Keratinocyte (primary cell): ENCODE data around the gene PACSIN2.

Experiments
- CTCF ChIP-seq, 3 experiments: IDR thresholded peaks in 1 of 3; conservative IDR thresholded peaks in 1 of 3; optimal IDR thresholded peaks in 1 of 3; 2 replicates in 2 of 3; 3 replicates in 1 of 3; pipeline versions ENCODE3 to v1.5.1; 2011; ENCODE audit warnings: low read length in 3 of 3, mild to moderate bottlenecking in 3 of 3, moderate library complexity in 2 of 3, control low read depth in 1 of 3, inconsistent platforms in 1 of 3; ENCODE audit not compliant: insufficient read depth in 2 of 3; ENCODE audit errors: extremely low read depth in 1 of 3
- EZH2 ChIP-seq: IDR thresholded peaks from one replicate; pipeline ENCODE4 v1.6.1; 2012; ENCODE audit warnings: inconsistent platforms, mild to moderate bottlenecking, low read length, moderate library complexity

GRCh38 chr22:43008509-43008908, 6.4 kb downstream of the PACSIN2 start:
- TF ChIP-seq EZH2 (no peak), CTCF (optimal IDR thresholded peaks at IDR 0.05 in 1 of 3, IDR thresholded peaks at IDR 0.05 in 1 of 3, conservative IDR thresholded peaks at IDR 0.05 in 1 of 3; ENCODE audit: extremely low read depth in 1 of 3, insufficient read depth in 2 of 3, low read length in 3 of 3) (no peak)
